Activated CD4-positive, alpha-beta T cell treated with anti-CD3 and anti-CD28 coated beads for 24 hours (primary cell): ENCODE data around the gene NRAP.
"Not testable (repeated sequence)": the region's sequence is repeated elsewhere in the genome, so short reads cannot be mapped to it uniquely, and the experiment has no call there.

ENCODE experiments used
- DNase-seq, 2 donors: peaks; one replicate each; pipeline ENCODE4 v3.0.0-alpha.2; 2020; ENCODE audit warnings: low read depth in 2 of 2

The NRAP gene

DNA sequence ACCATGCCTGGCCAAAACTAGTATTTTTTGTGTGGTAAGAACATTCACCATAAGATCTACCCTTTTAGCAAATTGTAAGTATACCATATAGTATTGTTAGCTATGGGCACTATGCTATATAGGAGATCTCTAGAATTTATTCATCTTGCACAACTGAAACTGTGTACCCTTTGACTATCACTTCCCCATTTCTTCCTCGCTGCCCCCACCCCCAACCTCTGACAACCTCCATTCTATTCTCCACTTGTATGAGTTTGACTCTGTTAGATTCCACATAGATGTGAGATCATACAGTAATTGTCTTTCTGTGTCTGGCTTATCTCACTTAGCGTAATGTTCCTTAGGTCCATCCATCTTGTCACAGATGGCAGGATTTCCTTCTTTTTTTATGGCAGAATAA is 19.5 kb upstream of the NRAP start:
- DNase-seq: no peak

DNA sequence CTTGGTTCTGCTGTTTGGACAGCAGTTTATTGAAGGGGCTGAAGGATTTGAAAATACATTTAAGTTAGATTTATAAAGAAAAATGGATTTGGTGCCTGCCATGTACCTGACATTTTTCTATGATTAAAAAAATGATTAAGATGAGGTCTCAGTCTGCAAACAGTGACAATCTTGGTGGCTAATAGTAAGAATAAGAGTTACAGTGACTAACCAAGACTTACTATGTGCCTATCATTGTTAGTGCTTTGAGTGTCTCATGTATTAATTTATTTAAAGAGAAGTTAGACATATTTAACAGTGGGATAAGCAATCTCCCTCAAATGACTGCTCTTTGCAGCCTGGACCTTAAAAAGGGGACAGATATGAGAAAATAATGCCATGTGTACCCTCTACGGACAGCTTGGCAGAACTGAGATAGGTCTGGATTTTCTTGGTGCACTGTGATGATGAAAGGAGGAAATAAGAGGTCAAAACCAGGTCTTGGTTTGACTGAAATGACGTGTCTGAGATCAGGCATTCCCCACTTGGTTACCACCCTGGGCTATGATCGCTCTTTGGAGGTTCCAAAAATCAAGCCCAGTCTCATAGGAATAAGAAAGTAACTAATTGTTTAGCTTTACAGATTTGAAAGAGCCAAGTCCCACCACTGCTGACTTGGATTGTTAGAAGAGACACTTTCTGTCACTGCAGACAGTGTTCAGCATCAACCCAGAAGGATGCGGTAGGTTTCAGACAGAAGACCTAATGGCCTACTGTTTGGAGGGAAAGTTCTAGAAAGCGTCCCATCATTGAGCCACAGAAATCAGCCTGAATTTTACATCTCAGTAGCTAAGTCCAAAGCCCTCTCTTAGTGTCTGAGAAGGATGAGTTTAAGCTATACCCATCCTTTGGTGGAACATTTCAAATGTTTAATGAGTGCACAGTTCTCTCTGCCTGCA is 18.0 kb upstream of the NRAP start:
- no peak for DNase-seq

DNA sequence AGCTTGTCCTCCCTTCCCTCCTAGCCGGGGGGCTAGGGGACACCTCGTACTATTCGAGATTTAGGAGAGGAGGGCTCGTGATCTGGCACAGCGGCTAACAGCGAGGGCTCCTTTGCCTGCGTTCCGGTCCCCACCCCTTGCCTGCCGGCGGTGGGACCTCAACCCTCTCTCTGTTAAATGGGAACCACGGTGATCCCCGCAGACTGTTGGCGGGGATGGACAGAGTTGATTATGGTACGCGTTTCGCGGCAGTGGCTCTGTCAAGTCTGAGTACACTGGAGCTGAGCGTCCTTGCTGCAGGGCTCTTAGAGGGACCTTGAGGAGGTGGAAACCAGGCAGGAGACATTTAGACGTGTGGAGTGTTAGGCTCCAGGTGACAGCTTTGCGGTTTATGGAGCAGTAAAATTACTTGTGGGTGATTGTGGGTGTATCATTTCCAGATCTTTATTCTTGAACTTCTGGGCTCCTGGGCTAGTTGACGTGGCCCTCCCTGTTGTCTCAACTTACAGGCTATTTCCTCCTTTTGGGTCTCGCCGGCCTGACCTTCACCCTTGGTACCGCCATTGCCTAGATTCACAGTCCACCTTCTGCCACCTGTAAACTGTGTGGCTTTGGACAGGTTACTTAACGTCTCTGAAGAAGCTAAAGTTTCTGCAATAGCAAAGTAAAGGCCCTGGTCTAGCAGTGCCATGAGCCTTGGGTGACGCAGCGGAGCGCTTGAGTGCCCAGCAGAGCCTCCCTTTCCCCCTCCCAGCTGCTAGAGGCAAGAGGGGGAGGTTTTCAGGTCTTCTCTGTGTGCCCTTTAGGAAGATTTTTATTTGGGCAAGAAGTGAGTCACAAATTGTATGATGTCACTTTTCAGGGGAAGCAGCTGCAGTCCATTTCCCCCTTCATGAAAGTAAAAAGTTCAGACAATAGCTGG is 16.6 kb upstream of the NRAP start:
- DNase-seq: peak in 1 of 2 donors; percentile 6

GRCh38 chr10:113679463-113680189 is 15.8 kb upstream of the NRAP start, which contains the start of gene CASP7:
Gene CASP7, plus strand, starts transcription at chr10:113679912. Its CDS starts 17,582 bp downstream, at chr10:113697494.
- DNase-seq: peak; percentile 63 to 65

DNA sequence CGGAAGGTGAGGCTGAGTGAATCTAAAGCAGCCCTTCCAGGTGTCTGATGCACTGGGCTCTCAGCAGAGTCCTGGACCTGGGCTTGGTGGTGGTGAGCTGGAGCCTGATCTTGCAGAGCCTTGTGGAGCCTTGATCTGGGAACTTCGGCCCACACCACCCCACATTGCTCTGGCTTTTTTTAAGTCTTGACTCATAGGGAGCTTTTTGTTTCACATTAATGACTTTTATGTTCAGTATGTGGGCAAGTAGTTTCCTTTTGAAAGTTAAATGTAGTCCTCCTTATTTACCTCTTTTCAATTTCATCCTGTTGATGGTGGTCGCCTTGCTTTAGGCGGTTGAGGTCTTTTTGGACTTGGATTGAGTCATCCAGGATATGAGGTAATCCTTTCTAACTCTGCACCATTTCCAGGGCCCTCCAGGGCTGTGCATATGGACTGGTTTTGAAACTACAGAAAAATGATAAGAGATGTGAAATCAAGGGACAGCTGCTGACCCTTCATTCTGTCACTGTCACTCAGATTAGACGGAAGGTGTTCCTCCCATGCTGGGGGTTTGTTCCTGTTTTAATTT is 2.9 kb upstream of the NRAP start:
- DNase-seq: no peak

DNA sequence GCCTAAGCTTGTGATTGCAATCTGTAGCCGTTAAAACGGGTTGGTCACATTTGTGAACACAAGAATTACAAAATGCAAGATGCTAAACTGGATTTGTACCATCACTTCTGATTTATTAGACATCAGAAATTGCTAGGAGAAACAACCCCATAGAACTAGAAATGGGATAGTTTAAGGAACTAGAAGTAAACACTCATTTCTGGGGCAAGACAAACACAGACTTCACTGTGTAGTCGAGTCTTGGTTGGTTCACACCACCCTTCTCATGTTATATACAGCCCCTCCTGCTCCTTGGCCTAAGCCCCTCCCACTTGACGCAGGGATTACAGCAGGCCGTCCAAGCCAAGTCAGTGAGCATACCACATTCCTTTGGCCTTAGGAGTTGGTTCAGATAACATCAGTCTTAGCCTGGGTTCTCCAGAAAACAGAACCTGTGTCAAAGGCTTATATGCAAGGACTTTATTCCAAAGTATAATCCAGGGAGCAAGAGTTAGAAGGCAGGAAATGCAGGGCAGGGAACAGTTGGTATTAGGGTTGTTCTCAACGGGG is 2.0 kb upstream of the NRAP start:
- no peak for DNase-seq

- no peak for DNase-seq
Measured at GRCh38 chr10:113665352-113665751, 1.5 kb upstream of the NRAP start.

DNA sequence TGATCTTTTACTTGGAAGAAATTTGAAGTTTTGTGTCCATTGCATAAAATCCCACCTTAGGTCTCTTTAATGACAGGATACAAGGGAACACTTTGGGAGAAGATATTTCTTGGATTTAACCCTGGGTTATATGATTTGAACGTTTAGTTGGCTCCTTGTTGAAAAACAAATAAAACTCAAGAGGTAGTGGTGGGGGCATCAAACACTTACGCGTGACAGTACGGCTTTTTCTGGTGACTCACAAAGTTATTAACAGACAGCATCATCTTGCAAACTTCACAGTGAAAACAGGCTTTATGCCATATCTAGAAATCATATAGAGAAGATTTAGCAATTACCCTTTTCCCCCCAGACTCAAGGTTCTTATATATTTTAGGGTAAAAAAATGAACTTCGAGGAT is 699 bp downstream of the NRAP start:
- DNase-seq: no peak

GRCh38 chr10:113661332-113661731 is 2.5 kb downstream of the NRAP start:
- no peak for DNase-seq

DNA sequence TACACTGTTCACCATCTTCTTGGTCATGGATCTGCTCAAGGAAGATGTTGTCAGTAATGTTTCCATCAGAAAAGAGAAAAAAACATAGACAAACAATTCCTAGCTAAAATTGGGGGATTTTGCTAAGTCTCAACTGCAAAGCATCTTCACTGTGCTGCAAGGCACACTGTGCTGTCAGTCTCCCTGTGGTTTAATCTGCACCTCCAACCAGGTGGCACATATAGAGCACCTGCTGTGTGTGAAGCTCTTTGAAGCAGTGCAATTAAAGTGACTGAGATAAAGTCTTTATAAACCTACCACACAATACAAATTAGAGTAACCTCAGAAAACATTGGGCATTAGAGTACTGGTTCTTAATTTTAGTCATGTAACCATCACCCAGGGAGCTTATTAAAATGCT is 6.3 kb downstream of the NRAP start:
- DNase-seq: no peak

GRCh38 chr10:113656896-113657295 is 6.9 kb downstream of the NRAP start:
- no peak for DNase-seq

- not testable (repeated sequence) for DNase-seq
Measured at GRCh38 chr10:113652456-113652855, 11.4 kb downstream of the NRAP start.

DNA sequence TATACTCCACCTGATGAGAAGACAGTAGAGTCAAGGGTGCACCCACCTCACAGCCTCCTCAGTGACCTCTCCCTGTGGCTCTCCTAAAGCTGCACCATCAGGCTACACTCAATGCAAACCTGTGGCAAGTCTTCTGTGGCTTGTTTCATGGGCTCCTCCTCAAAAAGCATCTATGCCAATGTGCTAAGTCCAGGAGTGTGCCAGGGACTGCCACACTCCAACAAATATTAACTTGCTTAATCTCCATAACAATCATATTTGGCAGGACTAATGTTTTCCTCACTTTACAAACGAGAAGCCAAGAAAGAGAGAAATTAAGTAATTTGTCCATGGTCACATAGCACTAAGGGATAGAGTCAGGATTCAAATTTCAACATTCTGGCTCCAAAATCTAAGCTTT is 11.9 kb downstream of the NRAP start:
- no peak for DNase-seq

DNA sequence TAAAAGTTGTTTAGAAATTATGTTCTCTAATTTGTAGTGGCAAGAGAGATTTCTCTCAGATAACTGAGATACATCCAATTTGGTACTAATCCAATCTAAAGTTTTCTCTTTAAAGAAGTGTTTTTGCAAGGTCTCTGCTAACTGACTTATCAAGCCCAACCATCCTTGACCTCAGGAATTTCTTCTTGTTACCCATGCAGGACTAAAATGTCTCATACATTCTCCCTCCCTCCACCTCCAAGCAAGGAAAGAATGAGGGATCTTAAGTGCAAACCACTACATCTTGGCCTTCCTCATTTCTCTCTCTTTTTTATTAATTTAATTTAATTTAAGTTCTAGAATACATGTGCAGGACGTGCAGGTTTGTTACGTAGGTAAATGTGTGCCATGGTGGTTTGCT is 12.8 kb downstream of the NRAP start:
- no peak for DNase-seq

DNA sequence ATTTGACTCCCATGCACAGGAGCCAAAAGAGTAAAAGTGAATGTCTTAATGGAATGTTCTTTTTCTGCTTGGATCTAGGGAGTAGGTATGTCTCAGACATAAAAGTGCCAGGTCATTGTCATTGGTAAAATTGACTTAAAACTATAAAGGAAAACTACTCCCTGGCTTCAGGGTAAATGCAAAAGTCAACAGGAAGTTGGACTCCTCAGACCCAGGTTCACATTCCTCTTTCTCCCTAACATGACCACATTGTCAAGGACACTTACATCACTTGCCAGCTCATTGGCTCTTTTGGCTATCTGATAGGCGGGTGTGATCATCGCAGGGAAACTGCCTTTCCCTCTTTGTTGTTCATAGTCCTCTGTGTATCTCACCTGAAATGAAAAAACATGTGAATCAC is 13.7 kb downstream of the NRAP start:
- DNase-seq: no peak

- no peak for DNase-seq
Measured at GRCh38 chr10:113648478-113648877, 15.4 kb downstream of the NRAP start.

DNA sequence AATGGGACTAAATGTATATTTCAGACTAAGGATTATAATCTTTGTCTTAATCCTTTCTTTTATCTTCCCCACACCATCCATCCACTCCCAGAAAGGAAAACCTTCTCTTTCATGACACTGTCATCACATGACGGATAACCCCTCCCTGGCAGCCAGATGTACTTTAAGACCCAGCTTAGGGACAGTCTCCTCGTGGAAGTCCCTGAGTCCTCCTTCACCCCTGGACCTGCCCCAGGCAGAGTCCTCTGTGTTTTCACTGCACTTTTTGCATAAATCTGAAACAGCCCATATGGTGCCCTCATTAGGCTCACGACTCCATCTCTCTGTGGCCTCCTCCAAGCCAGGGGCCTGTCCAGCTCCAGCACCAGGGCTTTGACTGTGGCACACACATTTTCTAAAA is 16.0 kb downstream of the NRAP start:
- DNase-seq: no peak

DNA sequence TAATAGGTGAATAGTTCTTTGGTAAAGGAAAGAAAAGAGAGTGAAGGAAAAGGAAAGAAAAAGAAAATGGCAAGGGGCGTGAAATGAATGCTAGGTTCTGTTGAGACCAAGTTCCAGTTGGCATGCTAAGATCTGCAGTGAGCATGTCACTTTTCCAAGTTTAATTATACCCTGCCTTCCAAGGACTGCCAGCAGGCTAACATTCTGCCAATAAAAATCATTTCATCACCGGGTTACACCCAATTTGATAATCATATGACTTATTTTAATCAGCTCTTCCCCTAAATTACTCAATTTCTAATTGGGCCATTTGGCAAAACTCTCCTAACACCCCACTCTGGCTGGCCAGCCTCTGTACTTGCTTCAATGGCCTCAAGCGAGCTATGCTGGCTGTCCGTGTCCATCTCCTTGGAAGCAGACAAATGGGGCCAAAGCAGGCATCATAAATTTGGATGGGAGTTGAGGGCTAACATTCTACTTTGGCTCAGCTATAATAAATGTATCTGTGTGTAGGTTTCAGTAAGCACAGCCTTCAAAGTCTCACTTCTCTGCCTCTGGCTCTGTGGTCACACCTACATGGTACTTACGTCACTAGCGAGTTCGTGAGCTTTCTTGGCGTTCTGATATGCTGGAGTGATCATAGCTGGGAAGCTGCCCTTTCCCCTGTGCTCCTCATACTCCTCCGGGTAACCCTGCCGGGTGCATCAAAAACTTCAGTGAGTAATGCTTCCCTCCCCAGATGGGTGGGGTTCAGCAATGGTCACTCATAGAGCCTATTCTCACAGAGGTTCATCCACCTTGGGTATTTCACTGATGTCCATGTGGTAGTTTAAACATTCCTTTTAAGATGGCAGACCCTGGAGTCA is 17.3 kb downstream of the NRAP start:
- no peak for DNase-seq

- DNase-seq: no peak
Measured at GRCh38 chr10:113644185-113645120, 19.4 kb downstream of the NRAP start.
